ENCODE measurements around the gene CLDND2. TPM values are rescaled to one million over a fixed set of nuclear protein-coding genes. Genes with fewer than 3 reads are reported as not detected.

Gene CLDND2
- total RNA-seq, 4 donors from 2014 or later = not detected

DNA sequence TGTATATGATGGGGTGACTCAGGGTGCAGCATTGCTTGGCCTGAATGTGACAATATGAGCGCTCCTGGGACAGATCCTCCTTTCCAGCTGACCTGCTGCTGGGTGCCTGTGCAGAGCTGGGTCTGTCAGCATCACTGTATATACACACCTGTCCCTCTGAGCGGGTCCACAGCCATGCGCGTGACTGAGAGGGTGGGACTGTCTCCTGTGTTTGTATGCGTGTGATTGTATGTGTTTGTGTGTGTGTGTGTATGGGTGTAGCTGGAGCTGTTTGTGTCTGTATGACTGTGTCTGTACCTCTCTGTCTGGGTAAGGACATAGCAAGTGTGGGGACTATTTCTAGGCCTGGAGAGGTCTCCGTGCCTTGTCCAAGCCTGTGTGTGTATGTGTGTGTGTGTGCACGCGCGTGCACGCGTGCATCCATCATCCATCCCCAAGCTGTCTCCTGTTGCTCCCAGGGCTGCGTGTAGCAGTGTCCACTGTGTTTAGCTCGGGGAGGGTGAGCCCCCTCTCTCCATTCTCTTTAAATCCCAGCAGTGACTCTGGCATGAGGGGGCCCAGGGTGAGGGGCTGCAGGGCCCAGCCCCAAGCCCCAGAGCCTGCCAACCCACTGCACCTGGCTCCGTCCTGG, 49.0 kb downstream of the CLDND2 start:
- Histone ChIP-seq H3K27ac (no peak overlapping the region), H3K4me3 (no peak overlapping the region), H3K36me3 (no peaks in the 10 kb centered on the region), H3K27me3 (no peaks in the 10 kb centered on the region), H3K4me1 (no peaks in the 10 kb centered on the region), H3K9me3 (no peaks in the 10 kb centered on the region)
- TF ChIP-seq, protein P1, sequence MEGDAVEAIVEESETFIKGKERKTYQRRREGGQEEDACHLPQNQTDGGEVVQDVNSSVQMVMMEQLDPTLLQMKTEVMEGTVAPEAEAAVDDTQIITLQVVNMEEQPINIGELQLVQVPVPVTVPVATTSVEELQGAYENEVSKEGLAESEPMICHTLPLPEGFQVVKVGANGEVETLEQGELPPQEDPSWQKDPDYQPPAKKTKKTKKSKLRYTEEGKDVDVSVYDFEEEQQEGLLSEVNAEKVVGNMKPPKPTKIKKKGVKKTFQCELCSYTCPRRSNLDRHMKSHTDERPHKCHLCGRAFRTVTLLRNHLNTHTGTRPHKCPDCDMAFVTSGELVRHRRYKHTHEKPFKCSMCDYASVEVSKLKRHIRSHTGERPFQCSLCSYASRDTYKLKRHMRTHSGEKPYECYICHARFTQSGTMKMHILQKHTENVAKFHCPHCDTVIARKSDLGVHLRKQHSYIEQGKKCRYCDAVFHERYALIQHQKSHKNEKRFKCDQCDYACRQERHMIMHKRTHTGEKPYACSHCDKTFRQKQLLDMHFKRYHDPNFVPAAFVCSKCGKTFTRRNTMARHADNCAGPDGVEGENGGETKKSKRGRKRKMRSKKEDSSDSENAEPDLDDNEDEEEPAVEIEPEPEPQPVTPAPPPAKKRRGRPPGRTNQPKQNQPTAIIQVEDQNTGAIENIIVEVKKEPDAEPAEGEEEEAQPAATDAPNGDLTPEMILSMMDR (IDR thresholded peaks at IDR 0.05) = no peak
- no peak for TF ChIP-seq POLR2A (IDR thresholded peaks at IDR 0.05)
- no peak for DNase-seq

DNA sequence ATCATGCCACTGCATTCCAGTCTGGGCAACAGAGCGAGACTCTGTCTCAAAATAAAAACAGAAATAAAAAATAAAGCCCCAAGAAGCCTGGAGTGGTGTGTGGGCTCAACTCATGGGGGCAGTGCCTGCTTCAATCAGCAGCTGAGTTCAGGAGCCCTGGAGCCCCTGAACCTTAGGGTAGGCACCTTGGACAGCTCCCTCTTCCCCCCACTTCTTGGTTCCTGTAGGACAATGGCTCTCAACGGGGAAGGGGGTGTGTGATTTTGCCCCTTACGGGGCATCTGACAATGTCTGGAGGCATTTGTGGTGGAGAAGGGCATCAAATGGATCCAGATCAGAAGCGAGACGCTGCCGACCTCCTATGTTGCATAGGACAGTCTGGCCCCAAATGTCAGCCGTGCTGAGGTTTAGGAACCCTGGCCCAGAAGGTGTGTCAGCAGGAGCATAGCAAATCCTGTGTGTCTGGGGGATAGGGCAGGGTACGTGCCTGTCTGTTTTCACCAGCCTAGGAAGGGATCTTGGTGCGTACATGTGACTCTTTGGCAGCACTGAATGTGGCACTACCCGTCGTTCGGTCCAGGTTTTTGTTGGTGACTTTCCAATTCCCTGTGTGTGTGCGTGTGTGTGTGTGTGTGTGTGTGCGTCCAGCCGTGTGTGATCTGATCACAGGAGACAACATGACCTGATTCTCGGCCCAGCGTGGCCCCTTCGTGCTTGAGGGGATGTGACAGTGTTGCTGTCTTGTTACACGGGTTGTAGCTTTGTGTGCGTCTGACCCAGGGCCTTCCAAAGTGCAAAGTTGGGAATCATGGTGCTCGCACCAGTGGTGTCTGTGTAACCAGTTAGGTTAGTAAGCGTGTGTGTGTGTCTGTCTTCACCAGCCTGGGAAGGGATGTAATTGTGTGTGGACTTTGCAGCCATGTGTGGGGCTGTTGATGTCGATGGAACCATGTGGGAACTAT, 49.8 kb downstream of the CLDND2 start:
- DNase-seq = peak in 1 of 3 donors; percentile 26
- H3K27ac ChIP-seq = no peak overlapping the region
- no peaks in the 10 kb centered on the region for H3K36me3 ChIP-seq
- H3K9me3 ChIP-seq = no peaks in the 10 kb centered on the region
- H3K4me1 ChIP-seq = no peaks in the 10 kb centered on the region
- TF ChIP-seq POLR2A (IDR thresholded peaks at IDR 0.05) = no peak
- TF ChIP-seq, protein P1 (IDR thresholded peaks at IDR 0.05) = no peak
- H3K27me3 ChIP-seq = no peaks in the 10 kb centered on the region
- H3K4me3 ChIP-seq = no peak overlapping the region

DNA sequence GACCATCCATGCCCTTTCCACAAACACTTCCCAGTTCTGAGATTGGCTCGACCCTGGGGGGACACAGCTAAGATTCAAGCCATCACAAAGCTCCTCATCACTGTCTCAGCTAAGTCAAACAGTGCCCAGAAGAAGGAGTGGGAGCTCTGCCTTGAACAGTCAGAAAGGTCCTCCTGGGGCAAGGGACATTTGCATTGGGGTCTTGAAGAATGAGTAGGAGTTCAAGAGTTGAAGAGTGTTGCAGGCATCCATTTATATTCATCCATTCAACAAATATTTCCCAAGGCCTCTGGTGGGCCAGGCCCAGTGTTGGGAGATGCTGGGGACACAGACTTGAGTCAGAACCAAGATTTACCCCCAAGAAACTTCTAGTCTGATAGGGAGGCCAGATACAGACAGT, 50.8 kb downstream of the CLDND2 start:
- DNase-seq = peak in 1 of 3 donors; percentile 8
- no peaks in the 10 kb centered on the region for H3K36me3 ChIP-seq
- no peaks in the 10 kb centered on the region for H3K9me3 ChIP-seq
- TF ChIP-seq, protein P1 (IDR thresholded peaks at IDR 0.05) = no peak
- no peak for TF ChIP-seq POLR2A (IDR thresholded peaks at IDR 0.05)
- H3K4me3 ChIP-seq = no peak overlapping the region
- no peak overlapping the region for H3K27ac ChIP-seq
- H3K27me3 ChIP-seq = no peaks in the 10 kb centered on the region
- no peaks in the 10 kb centered on the region for H3K4me1 ChIP-seq

DNA sequence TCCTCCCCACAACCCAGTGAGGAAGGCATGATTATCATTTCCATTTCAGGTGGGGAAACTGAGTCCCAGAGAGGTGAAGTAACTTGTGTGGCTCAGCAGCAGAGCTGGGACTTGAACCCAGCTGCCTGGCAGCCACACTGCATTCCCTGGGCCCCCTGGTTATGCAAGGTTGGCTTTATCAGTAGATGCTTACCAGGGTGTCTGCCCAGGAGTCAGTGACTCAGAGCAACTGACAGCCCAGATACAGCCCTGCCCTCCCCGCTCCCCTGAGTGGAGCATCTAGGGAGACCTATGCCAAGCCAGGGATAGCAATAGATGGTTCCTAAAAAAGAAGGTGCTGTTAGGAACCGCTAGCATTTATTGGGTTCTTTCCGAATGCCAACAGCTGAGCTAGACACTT, 51.4 kb downstream of the CLDND2 start:
- H3K9me3 ChIP-seq = no peaks in the 10 kb centered on the region
- H3K36me3 ChIP-seq = no peaks in the 10 kb centered on the region
- no peak for TF ChIP-seq POLR2A (IDR thresholded peaks at IDR 0.05)
- TF ChIP-seq, protein P1 (IDR thresholded peaks at IDR 0.05) = no peak
- no peaks in the 10 kb centered on the region for H3K4me1 ChIP-seq
- no peak overlapping the region for H3K27ac ChIP-seq
- DNase-seq = peak in 1 of 3 donors; percentile 24
- H3K27me3 ChIP-seq = no peaks in the 10 kb centered on the region
- no peak overlapping the region for H3K4me3 ChIP-seq

Other genes starting within 250 kb of the CLDND2 start
- gene SIGLEC9, start 244.1 kb downstream of the CLDND2 start, total RNA-seq = 1 to 10 TPM in 2 of 4 donors, not detected in 2; 1.9 to 2.1 TPM
- gene SIGLEC7, start 226.7 kb downstream of the CLDND2 start, total RNA-seq = not detected
- 10 to 100 TPM in 1 of 4 donors, 1 to 10 TPM in 1, under 1 TPM in 1, not detected in 1; 0.88 to 22.3 (median 2.4) TPM for gene CD33, start 143.9 kb downstream of the CLDND2 start, total RNA-seq
- gene SIGLECL1, start 117.9 kb downstream of the CLDND2 start, total RNA-seq = not detected
- not detected for gene IGLON5, start 57.4 kb downstream of the CLDND2 start, total RNA-seq
- 1 to 10 TPM in 3 of 4 donors, not detected in 1; 2.5 to 6.5 (median 5.2) TPM for gene VSIG10L, start 26.9 kb downstream of the CLDND2 start, total RNA-seq
- gene ETFB, start 2.6 kb downstream of the CLDND2 start, total RNA-seq = 100 to 1,000 TPM; 125 to 305 (median 154) TPM
- 1 to 10 TPM in 2 of 4 donors, not detected in 2; 1.2 to 1.8 TPM for gene NKG7, start 3.7 kb upstream of the CLDND2 start, total RNA-seq
- not detected for gene LIM2, start 19.0 kb upstream of the CLDND2 start, total RNA-seq
- gene C19orf84, start 21.6 kb upstream of the CLDND2 start, total RNA-seq = not detected
- gene SIGLEC10, start 48.6 kb upstream of the CLDND2 start, total RNA-seq = 10 to 100 TPM in 1 of 4 donors, 1 to 10 TPM in 2, under 1 TPM in 1; 0.53 to 35.5 (median 3.0) TPM
- gene SIGLEC8, start 89.5 kb upstream of the CLDND2 start, total RNA-seq = 10 to 100 TPM in 1 of 4 donors, under 1 TPM in 3; 0.18 to 13.2 (median 0.52) TPM
- 1 to 10 TPM; 2.4 to 4.4 (median 2.5) TPM for gene CEACAM18, start 109.5 kb upstream of the CLDND2 start, total RNA-seq
- 1 to 10 TPM in 2 of 4 donors, not detected in 2; 2.5 to 3.3 TPM for gene SIGLEC12, start 132.8 kb upstream of the CLDND2 start, total RNA-seq
- gene SIGLEC6, start 162.7 kb upstream of the CLDND2 start, total RNA-seq = 10 to 100 TPM in 1 of 4 donors, 1 to 10 TPM in 2, not detected in 1; 2.7 to 19.8 (median 6.8) TPM
- gene ZNF175, start 202.3 kb upstream of the CLDND2 start, total RNA-seq = 10 to 100 TPM; 11.9 to 27.2 (median 16.0) TPM

Data from Peyer's patch (tissue), 4 donors.